Left ventricle myocardium inferior (tissue), 1 donor: ENCODE data around the gene STAG3. TPM values are rescaled to one million over a fixed set of nuclear protein-coding genes. Genes with fewer than 3 reads are reported as not detected.
"Not testable (repeated sequence)": the region's sequence is repeated elsewhere in the genome, so short reads cannot be mapped to it uniquely, and the experiment has no call there.

ENCODE experiments used
- DNase-seq: peaks from one replicate; pipeline ENCODE4 v3.0.0-alpha.2; 2020
- H3K27ac ChIP-seq: fragments of 200-600 bp; replicated peaks from 2 replicates; pipeline ENCODE4 v1.8.0; 2021
- H3K27me3 ChIP-seq: fragments of 200-600 bp; 2 replicates; pipeline ENCODE4 v1.8.0; 2021; ENCODE audit warnings: low read depth
- H3K36me3 ChIP-seq: fragments of 200-600 bp; 2 replicates; pipeline ENCODE4 v1.8.0; 2021
- H3K4me1 ChIP-seq: fragments of 200-600 bp; 2 replicates; pipeline ENCODE4 v1.8.0; 2021
- H3K4me3 ChIP-seq: fragments of 200-600 bp; 2 replicates; pipeline ENCODE4 v1.8.0; 2021; ENCODE audit warnings: mild to moderate bottlenecking, moderate library complexity
- H3K9me3 ChIP-seq: fragments of 200-600 bp; replicated peaks from 2 replicates; pipeline ENCODE4 v1.8.0; 2021
- CTCF ChIP-seq: fragments of 200-600 bp; IDR thresholded peaks from 2 replicates; pipeline ENCODE4 v1.8.0; 2021; ENCODE audit warnings: antibody characterized with exemption, mild to moderate bottlenecking, borderline replicate concordance
- intact Hi-C: fragments of 100-400 bp; cut with micrococcal nuclease; formaldehyde crosslinking; loops from one replicate; pipeline ENCODE4 v1.11.0; 2022
- total RNA-seq: library from RNA; stranded (reverse); fragmentation: NEBNext Ultra II Directional; extraction: Animal tissue kit (Norgen Biotek cat#: 25700); gene quantifications from one replicate; pipeline ENCODE4 v1.2.1, GENCODE V29; 2021
- donor health status: DM: no; HTN: yes; CAD: no; lungs with severe emphysema.

Gene STAG3
- total RNA-seq, 1 donor from 2014 or later, result 0.74 TPM

- no peaks in the 10 kb centered on the region for H3K4me1 ChIP-seq
- no peak for DNase-seq
- intact Hi-C loops, result no loop called here
- H3K36me3 ChIP-seq, result peaks cover 24% of the 10 kb centered on the region
- no peak for TF ChIP-seq CTCF
- H3K27me3 ChIP-seq, result no peaks in the 10 kb centered on the region
- H3K27ac ChIP-seq, result no peak overlapping the region
- H3K9me3 ChIP-seq, result no peaks in the 10 kb centered on the region
- no peak overlapping the region for H3K4me3 ChIP-seq
These were observed 44.2 kb downstream of the STAG3 start for GRCh38 chr7:100221767-100222444.

- H3K27ac ChIP-seq, result no peak overlapping the region
- no peak for TF ChIP-seq CTCF
- DNase-seq, result no peak
- H3K4me3 ChIP-seq, result no peak overlapping the region
- intact Hi-C loops, result no loop called here
- H3K36me3 ChIP-seq, result peaks cover 24% of the 10 kb centered on the region
- no peaks in the 10 kb centered on the region for H3K4me1 ChIP-seq
- H3K9me3 ChIP-seq, result no peaks in the 10 kb centered on the region
- H3K27me3 ChIP-seq, result no peaks in the 10 kb centered on the region
These were observed 44.9 kb downstream of the STAG3 start for GRCh38 chr7:100222445-100223132.

GRCh38 chr7:100223376-100223927 lies 45.7 kb downstream of the STAG3 start:
- intact Hi-C loops, result not testable (repeated sequence)

GRCh38 chr7:100224891-100225290 lies 47.2 kb downstream of the STAG3 start:
- H3K27me3 ChIP-seq, DNase-seq, H3K4me1 ChIP-seq, H3K27ac ChIP-seq, H3K4me3 ChIP-seq, intact Hi-C loops, H3K9me3 ChIP-seq: not testable (repeated sequence)
- peaks cover 24% of the 10 kb centered on the region for H3K36me3 ChIP-seq

More at GRCh38 chr7:100223376-100223927, 45.7 kb downstream of the STAG3 start:
- H3K9me3 ChIP-seq, H3K4me3 ChIP-seq, H3K4me1 ChIP-seq, H3K27ac ChIP-seq, DNase-seq, H3K27me3 ChIP-seq: not testable (repeated sequence)
- H3K36me3 ChIP-seq, result peaks cover 24% of the 10 kb centered on the region

- H3K4me3 ChIP-seq, H3K27me3 ChIP-seq, H3K36me3 ChIP-seq, H3K27ac ChIP-seq, H3K9me3 ChIP-seq, DNase-seq, H3K4me1 ChIP-seq, intact Hi-C loops: not testable (repeated sequence)
These were observed 57.1 kb downstream of the STAG3 start for GRCh38 chr7:100234660-100235317.

GRCh38 chr7:100239975-100240374 lies 62.3 kb downstream of the STAG3 start:
- DNase-seq, H3K27me3 ChIP-seq, H3K36me3 ChIP-seq, intact Hi-C loops, H3K4me3 ChIP-seq, H3K9me3 ChIP-seq: not testable (repeated sequence)
- H3K27ac ChIP-seq, result peak overlapping the region; percentile 46
- H3K4me1 ChIP-seq, result peaks cover 32% of the 10 kb centered on the region

GRCh38 chr7:100243385-100243784 lies 65.7 kb downstream of the STAG3 start:
- Histone ChIP-seq H3K4me1 (peaks cover 33% of the 10 kb centered on the region), H3K27ac (peak overlapping the region; percentile 67)
- H3K36me3 ChIP-seq, H3K27me3 ChIP-seq, H3K9me3 ChIP-seq, intact Hi-C loops, H3K4me3 ChIP-seq: not testable (repeated sequence)
- peak; percentile 57 for DNase-seq

- H3K36me3 ChIP-seq, H3K27me3 ChIP-seq, DNase-seq, H3K9me3 ChIP-seq, H3K4me3 ChIP-seq, intact Hi-C loops: not testable (repeated sequence)
- peak overlapping the region; percentile 67 for H3K27ac ChIP-seq
- peaks cover 33% of the 10 kb centered on the region for H3K4me1 ChIP-seq
These were observed 67.4 kb downstream of the STAG3 start for GRCh38 chr7:100244988-100245605.

- DNase-seq, intact Hi-C loops, H3K4me3 ChIP-seq, H3K36me3 ChIP-seq, H3K27me3 ChIP-seq, H3K9me3 ChIP-seq: not testable (repeated sequence)
- H3K4me1 ChIP-seq, result peaks cover 26% of the 10 kb centered on the region
- peak overlapping the region; percentile 16 for H3K27ac ChIP-seq
These were observed 68.6 kb downstream of the STAG3 start for GRCh38 chr7:100246121-100246864.

- intact Hi-C loops, H3K4me3 ChIP-seq: not testable (repeated sequence)
These were observed 69.1 kb downstream of the STAG3 start for GRCh38 chr7:100246865-100247137.

More at GRCh38 chr7:100246865-100247137, 69.1 kb downstream of the STAG3 start:
- H3K36me3 ChIP-seq, H3K9me3 ChIP-seq, H3K27ac ChIP-seq, DNase-seq, H3K27me3 ChIP-seq: not testable (repeated sequence)
- peaks cover 26% of the 10 kb centered on the region for H3K4me1 ChIP-seq
